Keratinocyte (primary cell): ENCODE measurements around the gene SPON1.

ENCODE experiments used
- EZH2 ChIP-seq: IDR thresholded peaks from one replicate; pipeline ENCODE4 v1.6.1; 2012; ENCODE audit warnings: inconsistent platforms, mild to moderate bottlenecking, low read length, moderate library complexity
- TF ChIP-seq, protein P1 (sequence below), 3 experiments: IDR thresholded peaks in 1 of 3; conservative IDR thresholded peaks in 1 of 3; optimal IDR thresholded peaks in 1 of 3; 2 replicates in 2 of 3; 3 replicates in 1 of 3; pipeline versions ENCODE3 to v1.5.1; 2011; ENCODE audit warnings: low read length in 3 of 3, mild to moderate bottlenecking in 3 of 3, moderate library complexity in 2 of 3, control low read depth in 1 of 3, inconsistent platforms in 1 of 3; ENCODE audit not compliant: insufficient read depth in 2 of 3; ENCODE audit errors: extremely low read depth in 1 of 3

DNA sequence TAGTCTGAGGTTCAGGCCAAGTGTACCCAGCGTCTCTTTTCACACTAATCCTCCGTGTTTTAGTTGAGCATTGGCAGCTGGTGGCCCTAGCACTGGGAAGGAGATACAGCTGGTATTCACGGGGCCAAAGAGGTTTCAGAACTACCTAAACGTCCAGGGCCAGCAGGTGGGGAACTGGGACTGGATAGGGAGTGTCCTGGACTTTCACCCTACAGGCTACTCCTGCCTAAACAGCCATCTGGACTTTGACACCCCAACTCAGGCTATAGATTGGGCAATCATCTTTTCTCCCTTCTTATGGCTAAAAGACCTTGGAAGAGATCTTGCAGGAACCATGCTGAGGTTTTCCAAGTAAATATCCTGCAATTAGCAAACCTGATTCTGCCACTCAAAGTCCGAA, 2.8 kb downstream of the SPON1 start:
- TF ChIP-seq, protein P1, sequence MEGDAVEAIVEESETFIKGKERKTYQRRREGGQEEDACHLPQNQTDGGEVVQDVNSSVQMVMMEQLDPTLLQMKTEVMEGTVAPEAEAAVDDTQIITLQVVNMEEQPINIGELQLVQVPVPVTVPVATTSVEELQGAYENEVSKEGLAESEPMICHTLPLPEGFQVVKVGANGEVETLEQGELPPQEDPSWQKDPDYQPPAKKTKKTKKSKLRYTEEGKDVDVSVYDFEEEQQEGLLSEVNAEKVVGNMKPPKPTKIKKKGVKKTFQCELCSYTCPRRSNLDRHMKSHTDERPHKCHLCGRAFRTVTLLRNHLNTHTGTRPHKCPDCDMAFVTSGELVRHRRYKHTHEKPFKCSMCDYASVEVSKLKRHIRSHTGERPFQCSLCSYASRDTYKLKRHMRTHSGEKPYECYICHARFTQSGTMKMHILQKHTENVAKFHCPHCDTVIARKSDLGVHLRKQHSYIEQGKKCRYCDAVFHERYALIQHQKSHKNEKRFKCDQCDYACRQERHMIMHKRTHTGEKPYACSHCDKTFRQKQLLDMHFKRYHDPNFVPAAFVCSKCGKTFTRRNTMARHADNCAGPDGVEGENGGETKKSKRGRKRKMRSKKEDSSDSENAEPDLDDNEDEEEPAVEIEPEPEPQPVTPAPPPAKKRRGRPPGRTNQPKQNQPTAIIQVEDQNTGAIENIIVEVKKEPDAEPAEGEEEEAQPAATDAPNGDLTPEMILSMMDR (optimal IDR thresholded peaks at IDR 0.05 in 1 of 3, IDR thresholded peaks at IDR 0.05 in 1 of 3, conservative IDR thresholded peaks at IDR 0.05 in 1 of 3; ENCODE audit: extremely low read depth in 1 of 3, insufficient read depth in 2 of 3, low read length in 3 of 3) = no peak
- TF ChIP-seq EZH2 = no peak
